Astrocyte (in vitro differentiated cells and primary cell): ENCODE measurements around the gene CACNA2D4.

Experiments used
- CTCF ChIP-seq: IDR thresholded peaks from 2 replicates; pipeline ENCODE4 v1.5.1; 2011; ENCODE audit warnings: low read depth, mild to moderate bottlenecking, inconsistent platforms, low read length, moderate library complexity; ENCODE audit not compliant: insufficient read depth
- EZH2 ChIP-seq: IDR thresholded peaks from 2 replicates; pipeline ENCODE4 v1.6.1; 2012; ENCODE audit warnings: mild to moderate bottlenecking, low read length, inconsistent platforms; ENCODE audit not compliant: insufficient read depth

- TF ChIP-seq CTCF (no peak), EZH2 (no peak)
Observed at GRCh38 chr12:1852076-1852475, 66.4 kb downstream of the CACNA2D4 start.
